NK-92 treated with Interleukin-12 subunit alpha and Interleukin-12 subunit beta, amount 100 ng/mL, for 24 hours (cell line): ENCODE data around the gene HSPH1.
"Not testable (repeated sequence)": the region's sequence is repeated elsewhere in the genome, so short reads cannot be mapped to it uniquely, and the experiment has no call there.

ENCODE experiments used
- DNase-seq: peaks from one replicate; lab custom pipeline; 2025; lab: John Stamatoyannopoulos, UW

Gene HSPH1

DNA sequence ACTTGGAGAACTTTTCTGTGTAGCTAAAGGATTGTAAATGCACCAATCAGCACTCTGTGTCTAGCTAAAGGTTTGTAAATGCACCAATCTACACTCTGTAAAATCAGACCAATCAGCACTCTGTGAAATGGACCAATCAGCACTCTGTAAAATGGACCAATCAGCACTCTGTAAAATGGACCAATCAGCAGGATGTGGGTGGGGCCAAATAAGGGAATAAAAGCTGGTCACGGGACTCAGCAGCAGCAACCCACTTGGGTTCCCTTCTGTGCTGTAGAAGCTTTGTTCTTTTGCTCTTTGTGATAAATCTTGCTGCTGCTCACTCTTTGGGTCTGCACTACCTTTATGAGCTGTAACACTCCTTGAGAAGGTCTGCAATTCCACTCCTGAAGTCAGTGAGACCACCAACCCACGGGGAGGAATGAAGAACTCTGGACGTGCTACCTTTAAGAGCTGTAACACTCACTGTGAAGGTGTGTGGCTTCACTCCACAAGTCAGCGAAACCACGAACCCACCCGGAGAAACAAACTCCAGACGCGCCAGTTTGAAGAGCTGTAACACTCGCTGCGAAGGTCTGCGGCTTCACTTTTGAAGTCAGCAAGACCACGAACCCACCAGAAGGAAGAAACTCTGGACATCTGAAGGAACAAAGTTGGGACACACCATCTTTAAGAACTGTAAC is 16.2 kb upstream of the HSPH1 start:
- DNase-seq = not testable (repeated sequence)

DNA sequence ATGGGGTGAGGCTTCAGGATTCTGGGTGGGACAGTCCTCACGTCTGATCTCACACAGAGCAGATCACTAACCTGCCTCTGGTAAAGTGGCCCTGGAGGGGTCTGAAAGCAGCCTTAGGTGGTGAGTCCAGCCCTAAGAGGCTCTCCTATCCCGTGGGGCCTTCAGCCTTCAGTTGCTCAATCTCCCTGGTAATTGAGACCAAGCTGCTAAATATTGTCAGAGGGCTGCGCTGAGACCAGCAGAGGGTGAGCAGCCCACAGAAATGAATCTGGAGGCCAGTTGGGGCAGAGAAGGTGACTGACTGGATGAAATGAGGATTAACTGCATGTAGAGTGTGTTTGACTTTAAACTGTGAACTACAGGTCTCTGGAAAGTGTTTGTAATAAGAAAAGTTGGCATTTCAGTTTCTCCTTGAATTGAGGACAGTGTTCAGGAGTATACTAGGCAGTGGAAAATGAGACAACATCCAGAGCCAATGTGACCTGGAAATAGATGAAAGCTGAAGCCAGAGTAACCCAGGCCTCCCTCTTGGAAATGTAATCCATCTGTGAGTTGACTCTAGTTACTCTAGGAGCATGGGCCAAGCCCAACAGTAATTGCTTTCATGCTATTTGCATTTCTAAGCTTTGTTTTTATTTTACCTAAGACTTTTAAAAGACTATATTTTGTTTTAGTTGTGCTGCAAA is 14.3 kb upstream of the HSPH1 start:
- no peak for DNase-seq

DNA sequence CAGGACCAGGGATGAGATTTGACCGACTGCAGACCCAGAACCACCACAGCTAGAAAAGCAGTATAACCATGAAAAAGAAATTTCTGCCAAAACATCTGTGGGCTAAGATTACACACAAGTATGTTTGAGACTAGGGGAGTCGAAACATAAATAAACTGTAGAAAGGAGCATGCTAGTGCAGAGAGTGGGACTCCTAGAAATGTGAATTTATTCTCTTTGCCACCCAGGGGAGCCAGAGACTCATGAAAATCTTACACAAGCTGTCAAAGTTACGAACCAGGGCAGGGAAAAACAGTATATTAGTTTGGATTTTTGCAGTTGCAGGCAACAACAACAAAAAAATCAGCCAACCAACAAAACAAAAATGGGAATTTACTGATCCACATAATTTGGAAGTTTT is 12.3 kb upstream of the HSPH1 start:
- no peak for DNase-seq

DNA sequence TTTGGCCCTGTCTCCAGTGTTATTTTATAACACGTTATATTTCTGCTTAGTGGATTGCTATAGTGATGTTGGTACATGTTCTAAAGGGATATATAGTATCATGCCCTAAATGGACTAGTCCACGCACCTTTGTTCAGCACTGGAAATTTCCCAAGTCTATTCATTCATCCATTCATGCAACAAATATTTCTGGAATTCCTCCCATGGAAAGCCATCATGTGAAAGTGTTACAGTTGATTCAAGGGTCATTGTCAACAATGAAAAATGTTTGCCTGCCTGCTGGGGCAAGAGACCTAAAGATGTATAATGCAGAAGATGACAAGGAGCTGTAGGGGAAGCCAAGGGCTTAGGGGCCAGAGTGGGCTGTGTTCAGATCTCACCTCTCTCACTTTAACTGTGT is 10.8 kb upstream of the HSPH1 start:
- DNase-seq = no peak

DNA sequence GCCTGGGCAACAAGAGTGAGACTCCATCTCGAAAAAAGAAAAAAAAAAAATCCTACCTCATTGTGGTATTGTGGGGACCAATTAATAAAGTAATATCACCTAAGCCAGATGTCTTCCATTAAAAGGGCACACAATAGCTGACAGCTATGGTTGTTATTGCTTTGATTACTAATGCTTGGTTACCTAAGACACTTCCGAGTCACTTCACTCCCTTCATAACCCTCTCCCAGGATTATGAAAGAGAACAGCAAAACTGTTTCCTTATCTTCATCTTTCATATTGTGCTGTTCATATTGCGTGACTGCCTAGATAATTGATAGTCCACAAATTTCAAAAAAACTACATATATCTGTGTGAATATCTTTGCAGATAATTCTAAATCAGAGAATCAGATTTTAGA is 10.3 kb upstream of the HSPH1 start:
- no peak for DNase-seq

DNA sequence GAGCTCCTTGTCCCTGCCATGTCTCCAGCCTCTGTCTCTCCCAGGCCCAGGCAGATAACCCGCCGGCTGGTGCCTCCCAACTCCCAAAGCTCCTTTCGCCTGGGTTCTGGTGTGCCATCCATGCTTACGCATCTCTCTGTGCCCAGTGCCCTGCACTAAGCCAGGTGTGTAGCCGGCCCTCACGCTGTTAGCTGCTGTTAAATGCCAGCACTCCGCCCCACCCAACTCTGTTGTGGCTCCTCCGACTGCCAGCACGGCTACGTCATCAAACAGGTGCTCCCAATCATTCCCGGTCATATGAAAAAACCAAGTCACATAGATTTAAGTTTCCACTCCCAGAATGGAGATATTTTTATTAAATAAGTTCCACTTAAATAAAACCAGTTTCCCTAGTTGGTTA is 7.0 kb upstream of the HSPH1 start:
- no peak for DNase-seq

DNA sequence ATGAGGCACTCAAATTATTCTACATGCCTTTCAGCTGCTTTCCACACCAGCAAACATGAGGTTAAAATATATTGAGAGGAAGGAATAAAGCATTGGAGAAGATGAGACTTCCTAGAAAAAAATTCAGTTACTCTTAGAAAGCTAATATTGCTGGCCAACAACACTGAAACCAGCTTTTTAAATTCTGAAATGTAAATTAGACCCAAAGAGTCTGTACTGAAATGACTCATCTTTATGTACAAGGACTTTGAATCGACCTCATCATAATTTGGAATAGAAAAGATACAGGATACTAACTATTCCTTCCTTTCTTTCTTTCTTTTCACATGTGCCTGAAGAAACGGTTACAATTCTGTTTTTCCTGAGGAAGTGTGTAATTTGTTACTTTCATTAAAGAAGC is 6.5 kb upstream of the HSPH1 start:
- no peak for DNase-seq

DNA sequence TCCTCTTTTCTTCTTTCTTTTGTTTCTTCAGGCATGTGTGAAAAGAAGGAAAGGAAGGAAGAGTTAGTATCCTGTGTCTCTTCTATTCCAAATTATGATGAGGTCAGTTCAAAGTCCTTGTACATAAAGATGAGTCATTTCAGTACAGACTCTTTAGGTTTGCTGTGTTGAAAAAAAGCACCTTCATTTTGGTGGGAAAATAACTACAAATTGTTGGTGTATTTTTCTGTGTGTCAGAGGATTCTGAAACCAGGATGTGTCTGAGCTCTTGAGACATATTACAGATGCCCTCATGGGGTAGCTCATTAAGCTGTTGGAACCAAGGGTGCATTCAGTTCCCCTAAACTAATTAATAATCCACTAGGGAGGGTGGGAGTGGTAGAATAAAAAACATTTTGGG is 5.8 kb upstream of the HSPH1 start:
- DNase-seq = no peak

DNA sequence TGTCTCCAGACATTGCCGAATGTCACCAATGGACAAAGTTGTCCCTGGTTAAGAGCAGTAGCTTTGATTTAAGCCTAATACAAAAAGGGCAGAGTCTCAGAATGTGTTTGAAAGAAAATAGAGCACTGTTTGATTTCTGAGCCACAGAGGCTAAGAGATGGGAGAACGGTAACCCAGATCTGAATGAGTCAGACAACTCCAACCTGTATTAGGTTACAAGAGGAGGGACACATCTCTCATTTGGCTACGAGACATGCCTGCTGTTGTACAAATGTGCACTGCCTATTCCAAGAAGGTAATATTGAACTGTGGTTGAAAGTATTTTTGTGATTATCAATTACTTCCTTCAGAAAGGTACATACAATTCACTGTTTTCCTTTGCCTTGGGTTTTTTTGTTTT is 4.9 kb upstream of the HSPH1 start:
- no peak for DNase-seq

DNA sequence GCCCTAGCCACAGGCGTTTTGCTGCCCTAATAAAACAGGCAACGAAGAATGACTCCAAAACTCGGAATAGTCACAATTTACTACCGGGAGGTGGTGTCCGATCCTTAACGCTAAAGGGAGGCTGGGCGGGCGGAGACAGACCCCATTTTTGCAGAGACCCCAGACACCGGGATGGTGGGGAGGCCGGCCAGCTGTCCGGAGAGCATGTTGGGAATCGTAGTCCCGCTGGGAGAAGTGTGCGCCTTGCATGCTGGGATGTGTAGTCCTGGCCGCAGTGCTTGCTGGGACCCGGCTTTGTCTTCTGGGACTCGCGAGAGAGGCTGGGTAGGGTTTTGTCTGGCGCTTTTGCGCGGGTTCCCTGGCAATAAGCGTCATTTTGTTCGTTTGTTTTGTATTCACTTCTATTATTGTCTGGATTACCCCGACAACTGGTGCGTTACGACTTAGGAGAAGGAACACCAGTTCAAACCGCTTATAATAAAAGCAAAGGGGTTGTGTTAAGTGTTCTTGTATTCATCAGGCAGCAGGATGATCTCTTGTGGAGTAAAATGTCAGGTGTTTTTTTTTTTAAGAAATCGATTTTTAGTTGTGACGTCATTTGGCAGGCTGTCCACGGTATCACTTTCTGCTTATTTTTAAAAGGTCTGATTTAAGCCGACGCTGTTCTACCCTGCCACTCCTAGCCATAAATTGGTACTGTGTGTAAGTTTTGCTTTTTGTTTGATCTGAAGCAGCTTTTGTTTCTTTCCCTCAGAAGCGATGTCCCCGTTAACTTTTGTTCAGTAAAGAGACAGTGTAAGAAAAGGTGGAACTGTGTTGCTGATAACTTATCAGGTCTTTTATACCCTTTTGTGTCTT is 676 bp upstream of the HSPH1 start:
- peak; percentile 96 for DNase-seq

DNA sequence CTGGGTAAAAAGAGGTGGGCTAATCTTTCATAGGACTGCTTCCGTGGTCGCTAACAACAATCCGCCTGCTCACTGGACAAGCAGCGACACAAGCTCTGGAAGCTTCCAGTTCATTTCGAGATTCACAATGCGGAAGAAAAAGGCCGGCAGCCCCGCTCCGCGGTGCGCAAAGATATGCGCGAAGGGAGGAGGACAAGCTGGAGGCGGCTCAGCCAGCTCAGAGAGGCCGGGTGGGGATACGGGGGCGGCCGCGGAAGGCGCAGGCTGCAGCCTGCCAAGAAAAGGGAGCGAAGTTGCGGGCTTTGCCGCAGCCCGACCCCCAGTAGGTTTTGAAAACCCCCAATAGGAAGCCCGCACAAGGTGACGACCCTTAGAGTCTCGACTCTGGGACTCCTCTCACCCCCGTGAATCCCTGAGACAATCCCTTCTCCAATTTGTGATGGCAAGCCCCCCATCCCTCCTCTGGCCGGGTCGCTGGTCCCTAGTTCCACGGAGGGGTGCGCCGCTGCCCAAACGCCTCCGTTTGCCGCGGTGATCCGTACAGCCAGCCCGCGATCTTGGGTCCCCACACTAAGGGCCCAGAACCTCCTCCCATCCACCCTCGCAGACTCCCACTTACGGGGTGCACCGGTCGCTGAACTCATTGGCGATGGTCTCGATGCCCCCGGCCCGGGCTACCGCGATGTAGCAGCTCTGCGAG is 697 bp downstream of the HSPH1 start:
- DNase-seq = peak; percentile 65

DNA sequence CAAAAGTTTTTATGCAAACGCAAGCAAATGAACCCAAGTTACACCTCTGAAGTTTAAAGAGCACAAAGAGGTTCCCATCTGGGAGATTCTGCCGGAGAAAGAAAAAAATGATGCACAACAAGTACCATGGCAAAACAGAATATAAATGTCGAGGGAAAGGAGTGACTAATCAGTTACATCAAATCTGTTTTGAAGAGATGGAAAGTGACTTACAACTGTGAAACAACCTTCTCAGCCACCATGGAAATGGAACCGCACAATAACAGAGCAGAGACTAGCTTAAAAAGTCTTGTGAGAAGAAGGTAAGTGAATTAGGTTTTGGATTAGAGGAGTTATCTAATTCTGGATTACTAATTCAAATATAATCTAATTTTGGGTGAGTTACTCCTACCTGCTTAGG is 2.4 kb downstream of the HSPH1 start:
- no peak for DNase-seq

DNA sequence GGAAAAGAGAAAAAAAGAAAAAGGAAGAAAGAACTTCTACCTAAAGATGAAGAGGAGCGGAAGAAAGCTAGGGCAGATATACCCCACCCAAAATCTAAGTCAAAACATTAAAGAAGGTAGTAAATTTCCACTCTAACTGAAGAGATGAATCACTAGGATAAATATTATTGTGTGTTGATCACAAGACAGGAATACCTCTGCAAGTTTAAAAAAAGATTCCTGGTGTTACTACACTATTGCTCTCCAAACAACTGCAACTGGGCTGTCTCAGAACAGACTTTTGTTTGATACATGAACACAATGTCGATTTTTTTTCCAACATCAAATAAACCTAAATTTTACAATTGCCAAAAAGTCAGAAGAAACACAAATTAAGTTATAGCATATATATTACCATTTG is 6.8 kb downstream of the HSPH1 start:
- DNase-seq = no peak

DNA sequence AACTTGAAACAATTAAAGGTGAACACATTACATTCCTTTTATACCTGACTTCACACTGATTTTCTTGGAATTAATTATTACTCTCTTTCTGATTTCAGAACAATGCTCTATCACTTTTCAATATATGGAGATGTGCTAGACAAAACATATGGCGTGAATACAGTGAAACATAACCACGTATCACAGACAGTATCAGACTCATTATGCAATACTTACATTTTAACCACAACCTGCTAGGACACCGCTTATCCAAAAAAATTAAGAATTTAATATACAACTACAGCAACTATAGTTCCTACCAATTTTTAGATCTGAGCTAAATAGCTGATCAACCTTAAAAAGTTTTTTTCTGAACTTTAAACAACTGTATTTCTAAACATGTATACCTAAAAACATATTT is 9.9 kb downstream of the HSPH1 start:
- no peak for DNase-seq

DNA sequence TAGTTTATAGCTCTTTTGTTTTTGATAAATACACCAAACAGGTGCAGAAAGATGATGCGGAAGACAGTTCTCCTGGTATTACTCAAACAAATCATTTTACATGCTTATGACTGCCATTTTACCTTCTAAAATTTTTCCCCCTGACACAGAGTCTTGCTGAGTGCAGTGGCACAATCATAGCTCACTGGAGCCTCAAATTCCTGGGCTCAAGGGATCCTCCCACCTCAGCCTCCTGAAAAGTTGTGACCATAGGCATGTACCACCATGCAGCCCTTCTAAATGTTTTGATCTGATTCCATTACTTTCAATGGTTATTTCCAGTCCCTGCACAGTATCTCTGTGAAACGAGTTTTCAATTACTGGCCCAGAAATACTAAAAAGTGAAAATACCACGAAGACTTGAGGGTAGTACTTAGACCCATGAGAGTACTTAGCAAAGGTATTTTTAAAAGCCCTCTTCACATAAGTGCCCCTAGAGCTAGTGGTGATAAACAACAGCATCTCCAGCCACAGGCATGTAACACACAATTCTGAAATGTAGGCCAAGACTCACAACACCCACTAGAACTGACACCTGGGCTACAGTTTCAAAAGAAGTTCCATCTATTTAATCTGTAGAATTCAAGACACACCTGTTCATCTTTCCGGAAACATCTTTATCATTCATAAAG is 11.3 kb downstream of the HSPH1 start:
- DNase-seq = no peak

DNA sequence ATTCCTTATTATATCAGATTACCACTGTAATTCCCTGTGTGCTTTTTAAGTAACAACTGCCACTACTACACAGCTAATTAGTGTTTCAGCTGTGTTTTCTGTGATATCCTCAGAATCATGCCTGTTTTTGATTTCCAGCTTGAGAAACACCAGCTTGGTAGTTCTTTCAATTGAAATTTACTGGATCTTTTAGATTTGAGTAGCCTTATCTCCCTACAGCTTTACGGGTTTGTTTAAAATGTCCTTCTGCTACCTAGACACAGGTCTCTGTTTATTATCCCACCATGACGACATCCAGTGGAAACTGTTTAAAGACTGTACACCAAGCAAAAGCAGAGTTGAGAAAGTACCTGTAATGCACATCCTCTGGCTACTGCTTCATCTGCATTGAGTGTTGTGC is 12.1 kb downstream of the HSPH1 start:
- DNase-seq = no peak

DNA sequence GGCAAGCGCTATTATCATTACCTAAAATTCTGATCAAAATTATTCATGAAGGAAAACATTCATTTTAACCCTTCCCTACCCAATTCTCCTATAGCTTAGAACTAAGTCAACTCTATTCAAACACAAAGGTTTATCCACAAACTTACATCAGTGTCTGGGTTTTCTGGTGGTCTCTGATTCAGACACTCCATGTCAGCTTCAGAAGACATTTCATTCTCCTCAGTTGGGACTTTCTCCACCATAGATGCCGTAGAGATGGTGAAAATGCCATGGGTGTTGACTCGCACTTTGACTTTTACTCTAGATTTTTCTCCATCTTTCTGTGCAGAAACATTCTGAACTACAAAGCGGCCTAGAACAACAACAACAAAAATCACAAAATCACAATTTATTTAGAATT is 16.3 kb downstream of the HSPH1 start:
- no peak for DNase-seq

DNA sequence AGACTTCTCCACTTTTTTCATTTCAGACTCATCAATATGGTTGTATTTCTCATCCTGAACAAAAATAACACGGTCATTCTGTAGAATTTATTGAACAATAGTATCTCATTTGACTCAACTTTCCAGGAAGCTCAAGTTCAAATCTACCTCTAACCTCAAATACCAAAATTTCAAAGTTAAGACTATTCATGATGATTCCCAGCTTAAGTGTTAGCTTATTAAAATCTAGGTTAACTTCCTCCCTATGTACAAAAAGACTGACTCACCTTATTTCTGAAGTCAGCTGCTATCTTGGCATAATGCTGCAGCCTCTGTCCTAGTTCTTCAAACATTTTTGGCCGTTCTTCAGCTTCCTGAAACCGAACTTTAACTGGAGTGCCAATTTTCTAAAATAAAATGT is 23.2 kb downstream of the HSPH1 start:
- no peak for DNase-seq

DNA sequence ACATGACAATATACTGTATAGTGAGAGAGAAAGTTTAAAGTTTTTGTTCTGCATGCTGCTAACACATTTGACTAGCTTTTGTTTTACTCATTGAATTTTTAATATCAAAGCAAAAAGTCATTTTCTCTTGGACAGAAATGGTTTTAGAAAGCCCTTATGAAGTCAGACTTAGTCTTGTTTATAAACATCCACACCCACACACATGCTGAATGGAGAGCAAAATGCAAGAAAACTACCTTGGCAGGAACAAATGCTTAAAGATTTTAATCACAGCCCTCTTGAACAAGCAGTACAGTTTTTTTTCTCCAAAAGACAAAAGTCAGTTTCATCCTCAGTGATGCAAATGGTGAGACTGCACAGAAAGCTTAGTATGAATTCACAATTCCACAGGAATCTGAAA is 25.0 kb downstream of the HSPH1 start:
- DNase-seq = no peak

DNA sequence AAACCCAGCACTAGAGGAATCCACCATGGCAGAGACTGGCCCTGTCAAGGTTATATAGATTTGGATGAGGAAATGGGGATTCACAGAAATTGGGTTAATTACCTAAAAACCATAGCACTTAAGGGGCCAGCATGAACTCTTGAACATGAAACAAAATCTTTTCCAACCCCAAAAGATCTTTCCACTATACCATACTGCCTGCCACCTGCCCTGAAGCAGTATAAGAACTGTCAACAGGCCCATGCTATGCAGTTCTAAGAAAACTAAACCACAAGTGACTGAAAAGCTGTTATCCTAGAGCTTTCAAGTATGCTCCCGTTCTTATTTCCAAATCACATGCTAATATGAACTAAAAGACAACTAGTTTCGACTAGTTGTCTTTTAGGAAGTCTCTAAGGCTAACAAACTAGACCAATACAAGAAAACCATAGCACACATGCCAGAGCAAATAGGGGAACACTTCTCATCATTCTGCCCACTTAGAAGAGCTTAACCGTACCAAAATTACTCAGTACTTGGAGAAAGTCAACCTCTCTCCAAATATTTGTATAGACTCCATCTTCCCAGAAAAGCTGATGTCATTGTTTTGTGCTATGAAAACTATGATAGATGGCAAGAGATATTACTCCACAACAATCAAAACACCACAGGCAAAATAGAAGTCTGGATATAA is 27.5 kb downstream of the HSPH1 start:
- no peak for DNase-seq

DNA sequence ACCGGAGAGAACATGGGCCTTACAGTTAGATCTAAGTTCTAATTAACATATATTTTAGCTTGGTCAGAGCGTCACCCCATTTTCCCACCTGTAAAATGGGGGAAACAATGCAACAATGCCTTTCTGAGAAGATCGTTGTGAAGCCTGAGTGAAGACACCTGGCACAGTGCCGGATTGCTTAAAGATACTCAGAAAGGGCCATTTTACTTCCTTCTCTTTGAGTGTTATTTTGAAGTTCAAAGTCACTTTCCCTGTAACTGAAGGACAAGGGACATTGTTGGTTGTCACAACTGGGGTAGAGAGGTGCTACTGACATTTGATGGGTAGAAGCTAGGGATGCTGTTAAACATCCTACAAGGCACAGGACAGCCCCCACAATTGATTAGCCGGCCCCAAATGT is 28.1 kb downstream of the HSPH1 start:
- DNase-seq = no peak
